Naive thymus-derived CD4-positive, alpha-beta T cell (primary cell): ENCODE data around the gene AIRE. TPM values are rescaled to one million over a fixed set of nuclear protein-coding genes. Genes with fewer than 3 reads are reported as not detected.

Source experiments
- ATAC-seq: fragments of 150-1000 bp; cut with Tn5 transposase; 2 replicates; pipeline ENCODE4 v1.10.0; 2021; ENCODE audit warnings: mild to moderate bottlenecking, moderate library complexity
- CTCF ChIA-PET: fragments of 350-600 bp; sonication (Branson Sonifier 250); formaldehyde crosslinking; loops from one replicate; lab custom pipeline; 2021; ENCODE audit warnings: antibody characterized with exemption; lab: Charles Lee
- POLR2A ChIA-PET: fragments of 350-600 bp; sonication (Branson Sonifier 250); formaldehyde crosslinking; loops from one replicate; lab custom pipeline; 2021; ENCODE audit warnings: antibody characterized with exemption, inconsistent platforms; lab: Charles Lee
- DNase-seq, 9 donors: peaks; one replicate each; pipeline versions ENCODE4 v3.0.0 to v3.0.0-alpha.2; 2020 to 2022; ENCODE audit warnings: mixed read lengths in 1 of 9
- H3K27ac ChIP-seq: one replicate; pipeline ENCODE4 v1.7.0; 2013; ENCODE audit warnings: mild to moderate bottlenecking, low read depth, low read length, moderate library complexity
- H3K27me3 ChIP-seq, 2 donors: one replicate each; pipeline ENCODE4 v1.7.0; 2013; ENCODE audit warnings: low read length in 2 of 2, mild to moderate bottlenecking in 2 of 2, moderate library complexity in 2 of 2; ENCODE audit not compliant: control insufficient read depth in 2 of 2, insufficient read depth in 2 of 2
- H3K36me3 ChIP-seq, 3 experiments: 1 replicate in 2 of 3; 2 replicates in 1 of 3; pipeline ENCODE4 v1.7.0; 2013; ENCODE audit warnings: low read length in 3 of 3, mild to moderate bottlenecking in 3 of 3, moderate library complexity in 1 of 3; ENCODE audit not compliant: insufficient read depth in 3 of 3, control insufficient read depth in 2 of 3
- H3K4me1 ChIP-seq, 2 donors: one replicate each; pipeline ENCODE4 v1.7.0; 2013; ENCODE audit warnings: low read length in 2 of 2, mild to moderate bottlenecking in 2 of 2, moderate library complexity in 1 of 2; ENCODE audit not compliant: control insufficient read depth in 2 of 2, insufficient read depth in 2 of 2
- H3K4me3 ChIP-seq: 2 replicates; pipeline ENCODE4 v1.7.0; 2013; ENCODE audit warnings: mild to moderate bottlenecking, low read length
- H3K9me3 ChIP-seq, 3 experiments: 1 replicate in 2 of 3; 2 replicates in 1 of 3; pipeline ENCODE4 v1.7.0; 2013; ENCODE audit warnings: low read length in 3 of 3; ENCODE audit not compliant: control insufficient read depth in 2 of 3
- H3K27ac Mint-ChIP-seq, 9 donors: one replicate each; pipeline ENCODE4 v1.8.0; 2020 to 2022; ENCODE audit warnings: mixed read lengths in 9 of 9, mild to moderate bottlenecking in 8 of 9, moderate library complexity in 5 of 9, inconsistent platforms in 2 of 9
- H3K27me3 Mint-ChIP-seq, 5 donors: one replicate each; pipeline ENCODE4 v1.8.0; 2021 to 2022; ENCODE audit warnings: mixed read lengths in 5 of 5, mild to moderate bottlenecking in 1 of 5
- H3K36me3 Mint-ChIP-seq, 5 donors: one replicate each; pipeline ENCODE4 v1.8.0; 2020 to 2022; ENCODE audit warnings: mixed read lengths in 5 of 5, mild to moderate bottlenecking in 3 of 5, inconsistent platforms in 1 of 5
- H3K4me1 Mint-ChIP-seq, 7 donors: one replicate each; pipeline ENCODE4 v1.8.0; 2020 to 2022; ENCODE audit warnings: mixed read lengths in 7 of 7, mild to moderate bottlenecking in 3 of 7, inconsistent platforms in 1 of 7
- H3K4me3 Mint-ChIP-seq, 10 donors: one replicate each; pipeline ENCODE4 v1.8.0; 2020 to 2022; ENCODE audit warnings: mild to moderate bottlenecking in 10 of 10, mixed read lengths in 10 of 10, moderate library complexity in 6 of 10, inconsistent platforms in 2 of 10
- H3K9me3 Mint-ChIP-seq, 11 donors: one replicate each; pipeline ENCODE4 v1.8.0; 2020 to 2022; ENCODE audit warnings: mixed read lengths in 11 of 11, mild to moderate bottlenecking in 4 of 11, inconsistent platforms in 1 of 11, moderate library complexity in 1 of 11
- intact Hi-C, 2 donors: fragments of 100-400 bp; cut with micrococcal nuclease; formaldehyde crosslinking; loops; one replicate each; pipeline ENCODE4 v1.15.1; 2023
- polyA plus RNA-seq, 2 donors: library from polyadenylated mRNA; unstranded; fragments of 300-500 nt; fragmentation: Illumina TruSeq; gene quantifications; one replicate each; pipeline ENCODE4 v1.2.3, GENCODE V29; 2021
- total RNA-seq, 6 experiments: library from RNA in 5 of 6; stranded (reverse) in 5 of 6; gene quantifications; 1 replicate in 5 of 6; 2 replicates in 1 of 6; pipeline ENCODE4 v1.2.3 and lab custom pipeline; 2021 to 2026

The AIRE gene
- total and polyA plus RNA-seq, 7 experiments from 2014 or later: 0.14 to 2.6 (median 0.32) TPM; not detected in 4

GRCh38 chr21:44345495-44345894, 59.8 kb downstream of the AIRE start:
- CTCF ChIA-PET: no interaction called here

GRCh38 chr21:44347911-44348451, 62.3 kb downstream of the AIRE start:
- Mint-ChIP-seq H3K4me1 (peaks cover 5 to 22% (median 18%) of the 10 kb centered on the region in 7 donors), H3K36me3 (no peaks in the 10 kb centered on the region), H3K27ac (peak overlapping the region in 1 of 9 donors; percentile 32), H3K4me3 (no peak overlapping the region), H3K9me3 (no peaks in the 10 kb centered on the region), H3K27me3 (peaks cover 0 to 38% (median 0%) of the 10 kb centered on the region in 5 donors)
- POLR2A ChIA-PET: interaction anchor here (0.6 kb wide), 1 partner anchor 11 kb away, joined by 3 read pairs; no protein-coding TSS in a partner anchor
- Histone ChIP-seq H3K27ac (no peak overlapping the region), H3K9me3 (no peaks in the 10 kb centered on the region), H3K36me3 (no peaks in the 10 kb centered on the region), H3K4me3 (no peak overlapping the region), H3K4me1 (peaks cover 6 to 10% of the 10 kb centered on the region in 2 donors), H3K27me3 (no peaks in the 10 kb centered on the region)
- no peak for DNase-seq
- CTCF ChIA-PET: no interaction called here
- intact Hi-C loops: no loop called here
- no peak for ATAC-seq

More at GRCh38 chr21:44345495-44345894, 59.8 kb downstream of the AIRE start:
- no peak for DNase-seq
- no peaks in the 10 kb centered on the region for H3K9me3 Mint-ChIP-seq
- peaks cover 0 to 13% (median 7%) of the 10 kb centered on the region in 7 donors for H3K4me1 Mint-ChIP-seq
- ATAC-seq: no peak
- H3K27ac Mint-ChIP-seq: no peak overlapping the region
- H3K4me3 Mint-ChIP-seq: no peak overlapping the region
- no peaks in the 10 kb centered on the region for H3K36me3 Mint-ChIP-seq
- no peaks in the 10 kb centered on the region for H3K9me3 ChIP-seq
- peaks cover 0 to under 1% of the 10 kb centered on the region in 2 donors for H3K4me1 ChIP-seq
- H3K27me3 ChIP-seq: no peaks in the 10 kb centered on the region
- POLR2A ChIA-PET: no interaction called here
- peaks cover 0 to 33% (median 0%) of the 10 kb centered on the region in 5 donors for H3K27me3 Mint-ChIP-seq
- intact Hi-C loops: no loop called here
- no peak overlapping the region for H3K27ac ChIP-seq
- H3K36me3 ChIP-seq: no peaks in the 10 kb centered on the region
- no peak overlapping the region for H3K4me3 ChIP-seq

Other genes starting within 250 kb of the AIRE start
- 10 to 100 TPM; 12.0 to 42.3 (median 23.0) TPM for gene PWP2, start 178.5 kb upstream of the AIRE start, total RNA-seq
- 10 to 100 TPM in 1 of 2 donors, 1 to 10 TPM in 1; 8.7 to 17.9 TPM for gene PWP2, start 178.5 kb upstream of the AIRE start, polyA plus RNA-seq
- 10 to 100 TPM; 13.3 to 47.8 (median 46.5) TPM for gene GATD3, start 152.2 kb upstream of the AIRE start, total RNA-seq
- gene GATD3, start 152.2 kb upstream of the AIRE start, polyA plus RNA-seq: 10 to 100 TPM; 51.2 to 56.8 TPM
- 10 to 100 TPM in 3 of 5 experiments, 1 to 10 TPM in 2; 3.3 to 20.4 (median 10.7) TPM for gene ICOSLG, start 44.9 kb upstream of the AIRE start, total RNA-seq
- 1 to 10 TPM in 1 of 2 donors, under 1 TPM in 1; 0.45 to 3.6 TPM for gene ICOSLG, start 44.9 kb upstream of the AIRE start, polyA plus RNA-seq
- gene DNMT3L, start 24.0 kb upstream of the AIRE start, total RNA-seq: not detected
- not detected for gene DNMT3L, start 24.0 kb upstream of the AIRE start, polyA plus RNA-seq
- gene PFKL, start 14.2 kb downstream of the AIRE start, total RNA-seq: 100 to 1,000 TPM; 107 to 196 (median 122) TPM
- 100 to 1,000 TPM in 1 of 2 donors, 10 to 100 TPM in 1; 75.0 to 103 TPM for gene PFKL, start 14.2 kb downstream of the AIRE start, polyA plus RNA-seq
- gene CFAP410, start 53.5 kb downstream of the AIRE start, total RNA-seq: 10 to 100 TPM; 20.8 to 66.7 (median 49.5) TPM
- gene CFAP410, start 53.5 kb downstream of the AIRE start, polyA plus RNA-seq: 10 to 100 TPM; 26.3 to 45.4 TPM
- gene TRPM2, start 67.7 kb downstream of the AIRE start, total RNA-seq: 10 to 100 TPM in 2 of 5 experiments, 1 to 10 TPM in 3; 1.2 to 29.6 (median 5.3) TPM
- gene TRPM2, start 67.7 kb downstream of the AIRE start, polyA plus RNA-seq: 1 to 10 TPM; 1.5 to 1.7 TPM
- 1 to 10 TPM in 3 of 5 experiments, under 1 TPM in 2; 0.79 to 3.3 (median 1.0) TPM for gene LRRC3, start 169.6 kb downstream of the AIRE start, total RNA-seq
- under 1 TPM; 0.06 to 0.66 TPM for gene LRRC3, start 169.6 kb downstream of the AIRE start, polyA plus RNA-seq